Natural killer cell (primary cell): ENCODE data around the gene WDR76. TPM values are rescaled to one million over a fixed set of nuclear protein-coding genes. Genes with fewer than 3 reads are reported as not detected.

Source experiments
- ATAC-seq, 3 donors: fragments of 150-1000 bp in 2 of 3; fragments of 200-7000 bp in 1 of 3; cut with Tn5 transposase; 1 replicate in 1 of 3; 2 replicates in 2 of 3; pipeline ENCODE4 v1.10.0; 2021; ENCODE audit warnings: mild to moderate bottlenecking in 2 of 3, moderate library complexity in 2 of 3
- DNase-seq, 2 donors: peaks; one replicate each; pipeline versions ENCODE4 v3.0.0 to v3.0.0-alpha.2; 2013 to 2021; ENCODE audit warnings: mixed read lengths in 1 of 2
- H3K27ac ChIP-seq: one replicate; pipeline ENCODE4 v1.5.1; 2013; ENCODE audit warnings: mild to moderate bottlenecking, low read length
- H3K27me3 ChIP-seq: one replicate; pipeline ENCODE4 v1.6.1; 2013; ENCODE audit warnings: low read length; ENCODE audit not compliant: control insufficient read depth, insufficient read depth
- H3K36me3 ChIP-seq: one replicate; pipeline ENCODE4 v1.6.1; 2013; ENCODE audit warnings: low read length; ENCODE audit not compliant: control insufficient read depth, insufficient read depth
- H3K4me1 ChIP-seq: one replicate; pipeline ENCODE4 v1.6.1; 2013; ENCODE audit warnings: low read length; ENCODE audit not compliant: control insufficient read depth, insufficient read depth
- H3K4me3 ChIP-seq: one replicate; pipeline ENCODE4 v1.5.1; 2013; ENCODE audit warnings: low read length
- H3K9me3 ChIP-seq: one replicate; pipeline ENCODE4 v1.6.1; 2013; ENCODE audit warnings: low read length; ENCODE audit not compliant: control insufficient read depth, insufficient read depth
- H3K27ac Mint-ChIP-seq, 2 donors: one replicate each; pipeline ENCODE4 v1.8.0; 2022; ENCODE audit warnings: mild to moderate bottlenecking in 2 of 2, mixed read lengths in 2 of 2, moderate library complexity in 1 of 2
- H3K27me3 Mint-ChIP-seq, 2 donors: one replicate each; pipeline ENCODE4 v1.8.0; 2022; ENCODE audit warnings: low read depth in 2 of 2, mixed read lengths in 2 of 2
- H3K36me3 Mint-ChIP-seq: one replicate; pipeline ENCODE4 v1.8.0; 2022; ENCODE audit warnings: mixed read lengths
- H3K4me1 Mint-ChIP-seq, 2 donors: one replicate each; pipeline ENCODE4 v1.8.0; 2022; ENCODE audit warnings: mixed read lengths in 2 of 2
- H3K4me3 Mint-ChIP-seq: one replicate; pipeline ENCODE4 v1.8.0; 2022; ENCODE audit warnings: mild to moderate bottlenecking, moderate library complexity, mixed read lengths
- H3K9me3 Mint-ChIP-seq, 2 donors: one replicate each; pipeline ENCODE4 v1.8.0; 2022; ENCODE audit warnings: mixed read lengths in 2 of 2
- CTCF ChIP-seq: fragments of 200-600 bp; IDR thresholded peaks from one replicate; pipeline ENCODE4 v1.8.0; 2022; ENCODE audit warnings: antibody characterized with exemption
- WGBS: methylation state at CpG from one replicate; pipeline ENCODE4 v1.1.7; 2013; ENCODE audit warnings: missing lambda C conversion rate; ENCODE audit not compliant: insufficient coverage; 5-methylcytosine and 5-hydroxymethylcytosine counted together
- intact Hi-C: fragments of 100-400 bp; cut with micrococcal nuclease; formaldehyde crosslinking; loops from one replicate; pipeline ENCODE4 v1.14.2; 2022
- total RNA-seq, 4 donors: library from RNA; stranded (reverse); fragments of 120-200 nt in 1 of 4; gene quantifications; one replicate each; pipeline versions ENCODE4 v1.2.3 to v1.2.4, GENCODE V29; 2013 to 2022

WDR76 gene
- total RNA-seq, 3 donors from 2014 or later (not counting 1 experiment from before 2014, with no cell fraction given), result 12.4 to 12.9 (median 12.8) TPM

GRCh38 chr15:43796566-43796965, 30.2 kb upstream of the WDR76 start:
- DNase-seq, result no peak
- no peaks in the 10 kb centered on the region for H3K9me3 Mint-ChIP-seq
- Histone ChIP-seq H3K4me3 (no peak overlapping the region), H3K9me3 (no peaks in the 10 kb centered on the region), H3K36me3 (peaks cover 47% of the 10 kb centered on the region), H3K27me3 (no peaks in the 10 kb centered on the region), H3K4me1 (peaks cover 52% of the 10 kb centered on the region), H3K27ac (no peak overlapping the region)
- H3K36me3 Mint-ChIP-seq, result no peaks in the 10 kb centered on the region
- ATAC-seq, result no peak
- WGBS, result 91% methylated on average over 2 of the region's 3 CpGs
- no peak overlapping the region for H3K4me3 Mint-ChIP-seq
- intact Hi-C loops, result no loop called here
- TF ChIP-seq CTCF, result no peak
- peak overlapping the region; percentile 98 to 99 for H3K27ac Mint-ChIP-seq
- H3K4me1 Mint-ChIP-seq, result peaks cover 72 to 86% of the 10 kb centered on the region in 2 donors
- H3K27me3 Mint-ChIP-seq, result no peaks in the 10 kb centered on the region

- H3K4me3 ChIP-seq, result no peak overlapping the region
- Mint-ChIP-seq H3K27me3 (no peaks in the 10 kb centered on the region), H3K4me1 (peaks cover 52 to 60% of the 10 kb centered on the region in 2 donors), H3K36me3 (no peaks in the 10 kb centered on the region), H3K9me3 (no peaks in the 10 kb centered on the region), H3K27ac (peak overlapping the region; percentile 92 to 96), H3K4me3 (peak overlapping the region; percentile 35)
- H3K27me3 ChIP-seq, result no peaks in the 10 kb centered on the region
- TF ChIP-seq CTCF, result no peak
- peak overlapping the region; percentile 90 for H3K27ac ChIP-seq
- H3K9me3 ChIP-seq, result no peaks in the 10 kb centered on the region
- peak in 1 of 2 donors; percentile 10 for DNase-seq
- peaks cover 31% of the 10 kb centered on the region for H3K4me1 ChIP-seq
- H3K36me3 ChIP-seq, result peaks cover 46% of the 10 kb centered on the region
- ATAC-seq, result no peak
- WGBS, result 93% methylated on average over 14 of the region's 16 CpGs
- intact Hi-C loops, result no loop called here
Measured at GRCh38 chr15:43799209-43799944, 27.4 kb upstream of the WDR76 start.

- Histone ChIP-seq H3K9me3 (no peaks in the 10 kb centered on the region), H3K4me1 (peaks cover 25% of the 10 kb centered on the region), H3K4me3 (peak within 1 kb of the TSS; percentile 90), H3K27ac (peak within 1 kb of the TSS; percentile 90), H3K36me3 (peaks cover 46% of the 10 kb centered on the region), H3K27me3 (no peaks in the 10 kb centered on the region)
- TF ChIP-seq CTCF, result no peak
- Mint-ChIP-seq H3K4me3 (peak within 1 kb of the TSS; percentile 98), H3K36me3 (no peaks in the 10 kb centered on the region), H3K27ac (peak within 1 kb of the TSS; percentile 92 to 96), H3K9me3 (no peaks in the 10 kb centered on the region), H3K27me3 (no peaks in the 10 kb centered on the region), H3K4me1 (peaks cover 46 to 55% of the 10 kb centered on the region in 2 donors)
- no peak for DNase-seq
- intact Hi-C loops, result loop anchor here (1.0 kb wide), 2 partner anchors 8 to 24 kb away; partner anchors contain the start of genes MFAP1 and SERF2
- ATAC-seq, result no peak
- 98% methylated on average over 8 of the region's 8 CpGs for WGBS
Measured at GRCh38 chr15:43799945-43800285, 26.9 kb upstream of the WDR76 start, which contains the start of gene SERINC4. Gene SERINC4, minus strand, starts transcription at chr15:43800220. Its CDS starts 234 bp downstream, at chr15:43799986.
